Omental fat pad (tissue), 4 donors: ENCODE results near the gene ENTPD8. TPM values are rescaled to one million over a fixed set of nuclear protein-coding genes. Genes with fewer than 3 reads are reported as not detected.
"Not testable (repeated sequence)": the region's sequence is repeated elsewhere in the genome, so short reads cannot be mapped to it uniquely, and the experiment has no call there.

Experiments used
- ATAC-seq: fragments of 150-250 bp; one replicate; pipeline ENCODE4 v1.9.1; 2016; ENCODE audit warnings: mild to moderate bottlenecking, moderate library complexity; ENCODE audit not compliant: low FRiP score
- DNase-seq: peaks from one replicate; pipeline ENCODE4 v3.0.0-alpha.2; 2019; ENCODE audit warnings: low spot score
- total RNA-seq, 4 donors: library from RNA; depleted of rRNA; stranded (reverse); fragments of >200 nt; gene quantifications; one replicate each; pipeline ENCODE4 v1.1.0, GENCODE V29; 2016
- TF ChIP-seq, protein P1 (sequence below), 3 donors: fragments of 450-650 bp; IDR thresholded peaks; one replicate each; pipeline ENCODE4 v1.5.1; 2016 to 2017; ENCODE audit warnings: antibody characterized with exemption in 3 of 3, mild to moderate bottlenecking in 3 of 3, moderate library complexity in 2 of 3

Gene ENTPD8
- total RNA-seq, 4 donors from 2014 or later = not detected

DNA sequence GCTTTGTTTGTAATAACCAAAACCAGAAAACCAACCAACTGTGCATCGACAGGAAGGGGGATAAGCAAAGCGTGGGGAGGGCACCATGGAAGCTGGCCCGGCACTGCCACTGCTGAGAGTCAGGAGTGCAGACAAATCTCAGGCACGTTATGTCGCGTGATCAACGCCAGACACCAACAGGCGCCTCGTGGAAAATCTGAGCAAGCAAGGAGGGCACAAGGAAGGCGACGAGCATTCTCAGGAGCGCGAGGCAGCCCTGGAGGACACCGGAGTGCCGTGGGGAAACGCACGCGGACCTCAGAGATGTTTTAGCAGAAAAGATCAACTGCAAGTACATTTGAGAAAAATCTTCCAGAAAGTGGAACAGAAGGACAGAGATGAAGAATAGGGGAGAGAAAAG lies 33.1 kb upstream of the ENTPD8 start:
- TF ChIP-seq, protein P1, sequence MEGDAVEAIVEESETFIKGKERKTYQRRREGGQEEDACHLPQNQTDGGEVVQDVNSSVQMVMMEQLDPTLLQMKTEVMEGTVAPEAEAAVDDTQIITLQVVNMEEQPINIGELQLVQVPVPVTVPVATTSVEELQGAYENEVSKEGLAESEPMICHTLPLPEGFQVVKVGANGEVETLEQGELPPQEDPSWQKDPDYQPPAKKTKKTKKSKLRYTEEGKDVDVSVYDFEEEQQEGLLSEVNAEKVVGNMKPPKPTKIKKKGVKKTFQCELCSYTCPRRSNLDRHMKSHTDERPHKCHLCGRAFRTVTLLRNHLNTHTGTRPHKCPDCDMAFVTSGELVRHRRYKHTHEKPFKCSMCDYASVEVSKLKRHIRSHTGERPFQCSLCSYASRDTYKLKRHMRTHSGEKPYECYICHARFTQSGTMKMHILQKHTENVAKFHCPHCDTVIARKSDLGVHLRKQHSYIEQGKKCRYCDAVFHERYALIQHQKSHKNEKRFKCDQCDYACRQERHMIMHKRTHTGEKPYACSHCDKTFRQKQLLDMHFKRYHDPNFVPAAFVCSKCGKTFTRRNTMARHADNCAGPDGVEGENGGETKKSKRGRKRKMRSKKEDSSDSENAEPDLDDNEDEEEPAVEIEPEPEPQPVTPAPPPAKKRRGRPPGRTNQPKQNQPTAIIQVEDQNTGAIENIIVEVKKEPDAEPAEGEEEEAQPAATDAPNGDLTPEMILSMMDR (IDR thresholded peaks at IDR 0.05) = no peak
- ATAC-seq (no peak), DNase-seq (no peak)

DNA sequence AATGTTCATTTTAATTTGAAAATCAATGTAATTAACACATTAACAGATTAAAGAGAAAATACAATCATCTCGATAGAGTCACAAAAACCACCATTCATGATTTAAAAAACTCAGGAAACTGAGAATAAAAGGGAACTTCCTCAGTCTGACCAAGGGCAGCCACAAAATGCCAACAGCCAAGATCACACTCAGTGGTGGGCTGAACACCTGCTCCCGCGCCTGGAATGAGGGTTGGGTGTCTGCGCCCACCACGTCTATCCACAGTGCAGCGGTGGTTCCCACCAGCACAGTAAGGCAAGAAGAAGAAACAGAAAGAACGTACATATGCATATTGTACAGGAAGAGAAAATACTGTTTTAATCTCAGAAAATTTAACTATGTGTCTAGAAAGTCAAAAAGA lies 29.6 kb upstream of the ENTPD8 start:
- DNase-seq (no peak), ATAC-seq (no peak)
- TF ChIP-seq, protein P1 (IDR thresholded peaks at IDR 0.05) = no peak

DNA sequence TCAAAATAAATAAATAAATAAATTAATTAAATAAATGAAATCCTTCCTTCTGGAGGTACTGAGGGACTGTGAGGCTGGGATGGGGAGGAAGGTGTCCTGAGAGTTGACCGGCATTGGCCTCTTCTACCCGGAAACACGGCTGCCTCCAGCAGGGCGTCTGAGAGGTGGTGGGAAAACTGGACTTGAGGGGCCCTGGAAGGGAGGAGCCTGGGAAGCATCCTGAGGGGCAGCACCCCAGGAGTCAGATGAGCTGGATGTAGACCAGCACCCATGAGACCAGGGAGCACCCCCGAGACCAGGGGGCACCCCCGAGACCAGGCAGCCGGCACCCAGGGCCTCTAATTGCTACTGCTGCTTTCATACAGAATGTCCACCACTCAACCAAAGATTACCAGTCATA lies 26.7 kb upstream of the ENTPD8 start:
- DNase-seq = no peak
- ATAC-seq = no peak

DNA sequence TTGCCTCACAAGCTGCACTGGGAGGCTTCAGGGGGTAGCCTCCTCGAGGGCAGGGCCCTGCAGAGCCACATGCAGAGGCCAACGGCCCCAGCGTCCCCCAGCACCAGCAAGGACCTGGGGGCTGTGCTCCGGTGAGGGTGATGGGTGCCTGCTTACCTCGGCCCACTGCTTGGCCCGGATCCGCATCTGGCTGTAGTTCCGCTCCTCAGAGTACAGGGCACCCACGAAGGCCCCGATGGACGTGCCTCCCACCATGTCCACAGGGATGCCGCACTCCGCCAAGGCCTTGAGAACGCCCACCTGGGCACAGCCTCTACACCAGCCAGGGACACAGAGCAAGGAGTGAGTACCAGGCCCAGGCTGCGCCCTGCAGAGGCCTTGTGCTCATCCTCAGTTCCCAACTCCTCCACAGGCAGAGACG lies 26.0 kb upstream of the ENTPD8 start:
- no peak for ATAC-seq

More for the DNA sequence above, 26.7 kb upstream of the ENTPD8 start:
- TF ChIP-seq, protein P1 (IDR thresholded peaks at IDR 0.05) = no peak

DNA sequence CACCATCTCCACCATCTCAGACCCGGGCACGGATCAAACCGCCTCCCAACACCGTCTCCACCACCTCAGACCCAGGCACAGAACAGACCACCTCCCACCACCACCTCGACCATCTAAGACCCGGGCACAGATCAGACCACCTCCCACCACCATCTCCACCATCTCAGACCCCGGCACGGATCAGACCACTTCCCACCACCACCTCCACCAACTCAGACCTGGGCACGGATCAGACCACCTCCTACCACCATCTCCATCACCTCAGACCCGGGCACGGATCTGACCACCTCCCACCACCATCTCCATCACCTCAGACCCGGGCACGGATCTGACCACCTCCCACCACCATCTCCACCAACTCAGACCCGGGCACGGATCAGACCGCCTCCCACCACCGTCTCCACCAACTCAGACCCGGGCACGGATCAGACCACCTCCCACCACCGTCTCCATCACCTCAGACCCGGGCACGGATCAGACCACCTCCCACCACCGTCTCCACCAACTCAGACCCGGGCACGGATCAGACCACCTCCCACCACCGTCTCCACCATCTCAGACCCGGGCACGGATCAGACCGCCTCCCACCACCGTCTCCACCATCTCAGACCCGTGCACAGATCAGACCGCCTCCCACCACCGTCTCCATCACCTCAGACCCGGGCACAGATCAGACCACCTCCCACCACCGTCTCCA lies 25.4 kb upstream of the ENTPD8 start:
- ATAC-seq, DNase-seq: not testable (repeated sequence)

More for the DNA sequence above, 26.0 kb upstream of the ENTPD8 start:
- no peak for DNase-seq
- TF ChIP-seq, protein P1 (IDR thresholded peaks at IDR 0.05) = no peak

DNA sequence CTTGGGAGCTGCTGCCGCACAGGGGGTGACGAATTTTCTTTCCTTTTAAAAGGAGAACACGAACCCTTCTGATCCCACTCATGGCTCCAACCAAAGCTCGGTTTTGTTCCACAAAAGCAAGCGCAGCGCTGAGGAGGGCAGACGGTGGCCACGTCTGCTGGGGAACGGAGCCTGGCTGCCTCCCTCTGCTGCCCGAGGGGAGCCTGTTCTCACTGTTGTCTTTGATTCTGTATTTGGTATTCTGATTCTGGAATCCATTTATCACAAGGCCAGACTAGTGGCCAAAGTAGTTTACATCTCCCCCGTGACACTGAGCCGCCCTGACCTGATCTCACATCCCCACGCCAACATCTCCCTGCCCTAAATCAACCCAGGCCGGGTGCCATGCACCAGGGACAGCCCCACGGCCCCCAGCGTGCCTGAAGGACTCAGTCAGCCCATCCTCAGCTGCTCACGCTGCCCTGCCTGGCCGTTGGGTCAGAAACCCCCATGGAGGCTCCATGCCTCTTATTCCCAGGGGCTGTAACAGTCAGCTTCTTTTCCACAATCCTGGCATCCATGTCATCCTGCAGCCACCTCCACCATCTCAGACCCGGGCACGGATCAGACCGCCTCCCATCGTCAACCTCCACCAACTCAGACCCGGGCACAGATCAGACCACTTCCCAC lies 24.7 kb upstream of the ENTPD8 start:
- TF ChIP-seq, protein P1 (IDR thresholded peaks at IDR 0.05) = no peak
- ATAC-seq (no peak), DNase-seq (no peak)

DNA sequence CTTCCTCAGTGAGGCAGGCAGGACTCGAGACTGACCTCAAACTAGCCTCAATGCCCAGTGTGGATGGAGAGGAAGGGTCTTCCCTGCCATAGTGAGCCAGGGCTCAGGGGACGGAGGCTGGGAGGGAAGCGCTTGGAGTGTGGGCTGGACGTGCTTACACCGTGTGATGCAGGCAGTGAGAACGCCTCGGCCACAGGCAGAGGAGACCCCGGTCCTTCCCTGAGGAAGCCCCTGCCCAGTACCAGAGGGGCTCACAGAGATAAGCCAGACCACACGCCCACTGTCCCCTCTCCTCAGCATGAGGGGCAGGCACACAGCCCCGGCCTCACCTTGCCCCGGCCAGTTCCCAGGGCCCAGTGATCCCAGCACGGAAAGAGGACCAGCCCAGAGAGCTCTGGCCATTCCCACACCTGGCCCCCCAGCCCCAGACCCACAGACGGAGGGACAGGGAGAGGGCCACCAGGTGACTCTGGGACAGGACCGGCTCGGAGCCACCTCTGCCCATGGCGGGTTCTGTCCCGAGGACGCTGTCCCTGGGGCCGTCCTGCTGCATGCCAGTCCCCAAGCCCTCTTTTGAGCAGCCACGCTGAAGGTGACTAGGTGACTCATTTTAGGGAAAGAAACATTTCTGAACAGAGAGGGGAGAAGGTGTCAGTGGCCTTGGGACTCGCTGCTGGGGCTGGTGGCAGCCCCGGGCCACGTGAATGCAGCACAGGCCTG lies 24.0 kb upstream of the ENTPD8 start:
- DNase-seq (no peak), ATAC-seq (no peak)
- TF ChIP-seq, protein P1 (IDR thresholded peaks at IDR 0.05) = no peak
